Thyroid gland (tissue), 4 donors: Measurements from ENCODE around the gene NAALADL2. TPM values are rescaled to one million over a fixed set of nuclear protein-coding genes. Genes with fewer than 3 reads are reported as not detected.

Experiments used
- DNase-seq, 2 donors: peaks; one replicate each; pipeline ENCODE4 v3.0.0-alpha.2; 2019
- H3K27ac ChIP-seq, 3 donors: fragments of 200-600 bp; sonication (generic); 1 replicate in 2 of 3; 2 replicates in 1 of 3; pipeline ENCODE4 v1.5.1; 2016 to 2019; ENCODE audit warnings: mild to moderate bottlenecking in 1 of 3, moderate library complexity in 1 of 3
- H3K27me3 ChIP-seq: fragments of 200-600 bp; sonication (generic); one replicate; pipeline ENCODE4 v1.5.1; 2019
- H3K36me3 ChIP-seq, 2 donors: fragments of 200-600 bp; sonication (generic); one replicate each; pipeline ENCODE4 v1.5.1; 2016 to 2019
- H3K4me1 ChIP-seq, 2 donors: fragments of 200-600 bp; sonication (generic); one replicate each; pipeline ENCODE4 v1.5.1; 2017 to 2019
- H3K4me3 ChIP-seq, 3 donors: fragments of 200-600 bp; sonication (generic); replicated peaks in 1 of 3; 1 replicate in 2 of 3; 2 replicates in 1 of 3; pipeline ENCODE4 v1.5.1; 2016; ENCODE audit warnings: mild to moderate bottlenecking in 1 of 3
- H3K9me3 ChIP-seq: fragments of 200-600 bp; sonication (generic); one replicate; pipeline ENCODE4 v1.5.1; 2017
- POLR2A ChIP-seq, 2 donors: fragments of 450-650 bp; IDR thresholded peaks; one replicate each; pipeline ENCODE4 v1.6.1; 2017; ENCODE audit warnings: antibody characterized with exemption in 2 of 2, mild to moderate bottlenecking in 2 of 2, moderate library complexity in 1 of 2
- WGBS, 2 donors: methylation state at CpG; one replicate each; pipeline ENCODE4 v1.1.5; 2017; 5-methylcytosine and 5-hydroxymethylcytosine counted together
- intact Hi-C: fragments of 100-400 bp; cut with DNase I; formaldehyde crosslinking; loops from one replicate; pipeline ENCODE4 v1.15.1; 2023
- total RNA-seq, 4 donors: library from RNA; depleted of rRNA; stranded (reverse); fragments of >200 nt; gene quantifications; one replicate each; pipeline ENCODE4 v1.2.3, GENCODE V29; 2016
- TF ChIP-seq, protein P1 (sequence below), 6 experiments: fragments of 200-600 bp in 3 of 6; fragments of 450-650 bp in 3 of 6; sonication (generic) in 3 of 6; IDR thresholded peaks; one replicate each; pipeline ENCODE4 v1.5.1; 2016 to 2019; ENCODE audit warnings: antibody characterized with exemption in 6 of 6, mild to moderate bottlenecking in 2 of 6, inconsistent platforms in 1 of 6, moderate library complexity in 1 of 6

NAALADL2 gene
- total RNA-seq, 4 donors from 2014 or later, result 7.6 to 14.7 (median 9.0) TPM

DNA sequence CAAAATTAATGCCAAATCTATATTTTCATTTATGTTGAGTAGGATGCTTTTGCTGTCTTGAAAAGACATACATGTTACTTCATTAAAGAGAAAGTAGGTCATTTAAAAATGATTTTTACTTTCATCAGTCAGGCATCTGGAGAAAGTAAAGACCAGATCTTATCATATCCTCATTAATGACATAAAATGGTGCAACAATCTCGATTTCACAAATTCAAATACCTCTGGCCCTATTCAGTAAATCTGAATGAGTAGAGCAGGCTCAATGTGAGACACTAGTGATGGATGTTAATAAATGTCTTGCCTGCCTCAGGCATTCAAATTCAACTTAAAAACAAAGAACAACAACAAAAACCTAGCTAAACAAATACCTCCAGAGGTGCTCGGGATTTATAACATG lies 714.1 kb downstream of the NAALADL2 start:
- no peaks in the 10 kb centered on the region for H3K36me3 ChIP-seq
- no peaks in the 10 kb centered on the region for H3K27me3 ChIP-seq
- no peak overlapping the region for H3K4me3 ChIP-seq
- TF ChIP-seq POLR2A (IDR thresholded peaks at IDR 0.05), result no peak
- TF ChIP-seq, protein P1, sequence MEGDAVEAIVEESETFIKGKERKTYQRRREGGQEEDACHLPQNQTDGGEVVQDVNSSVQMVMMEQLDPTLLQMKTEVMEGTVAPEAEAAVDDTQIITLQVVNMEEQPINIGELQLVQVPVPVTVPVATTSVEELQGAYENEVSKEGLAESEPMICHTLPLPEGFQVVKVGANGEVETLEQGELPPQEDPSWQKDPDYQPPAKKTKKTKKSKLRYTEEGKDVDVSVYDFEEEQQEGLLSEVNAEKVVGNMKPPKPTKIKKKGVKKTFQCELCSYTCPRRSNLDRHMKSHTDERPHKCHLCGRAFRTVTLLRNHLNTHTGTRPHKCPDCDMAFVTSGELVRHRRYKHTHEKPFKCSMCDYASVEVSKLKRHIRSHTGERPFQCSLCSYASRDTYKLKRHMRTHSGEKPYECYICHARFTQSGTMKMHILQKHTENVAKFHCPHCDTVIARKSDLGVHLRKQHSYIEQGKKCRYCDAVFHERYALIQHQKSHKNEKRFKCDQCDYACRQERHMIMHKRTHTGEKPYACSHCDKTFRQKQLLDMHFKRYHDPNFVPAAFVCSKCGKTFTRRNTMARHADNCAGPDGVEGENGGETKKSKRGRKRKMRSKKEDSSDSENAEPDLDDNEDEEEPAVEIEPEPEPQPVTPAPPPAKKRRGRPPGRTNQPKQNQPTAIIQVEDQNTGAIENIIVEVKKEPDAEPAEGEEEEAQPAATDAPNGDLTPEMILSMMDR (IDR thresholded peaks at IDR 0.05), result no peak
- no peaks in the 10 kb centered on the region for H3K9me3 ChIP-seq
- DNase-seq, result no peak
- intact Hi-C loops, result no loop called here
- H3K4me1 ChIP-seq, result no peaks in the 10 kb centered on the region
- H3K27ac ChIP-seq, result no peak overlapping the region
- WGBS, 2 donors, result 74 to 79% methylated on average over 2 of the region's 2 CpGs

DNA sequence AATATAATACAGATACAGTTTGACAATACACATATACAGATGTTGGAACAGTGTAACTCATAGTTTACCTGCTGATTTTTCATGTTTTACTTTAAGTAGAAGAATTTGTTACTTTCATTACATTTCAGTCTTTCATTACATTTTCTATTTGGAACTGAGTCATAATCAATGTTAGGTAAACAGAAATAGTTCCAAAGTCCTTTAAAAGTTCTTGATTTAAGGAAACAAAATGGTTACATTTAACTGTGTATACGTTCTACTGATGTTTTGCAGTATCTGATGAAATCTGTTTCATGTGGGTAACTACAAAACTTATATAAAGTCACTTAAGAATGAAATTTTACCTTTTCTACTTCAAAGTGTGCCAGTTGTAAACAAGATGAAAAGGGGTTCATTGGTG lies 721.2 kb downstream of the NAALADL2 start:
- no peak for DNase-seq
- intact Hi-C loops, result no loop called here
- no peaks in the 10 kb centered on the region for H3K9me3 ChIP-seq
- H3K27me3 ChIP-seq, result no peaks in the 10 kb centered on the region
- TF ChIP-seq POLR2A (IDR thresholded peaks at IDR 0.05), result no peak
- TF ChIP-seq, protein P1 (IDR thresholded peaks at IDR 0.05), result no peak
- H3K27ac ChIP-seq, result no peak overlapping the region
- 39 to 74% methylated on average over 1 of the region's 1 CpG for WGBS, 2 donors
- no peaks in the 10 kb centered on the region for H3K4me1 ChIP-seq
- no peaks in the 10 kb centered on the region for H3K36me3 ChIP-seq
- H3K4me3 ChIP-seq, result no peak overlapping the region

DNA sequence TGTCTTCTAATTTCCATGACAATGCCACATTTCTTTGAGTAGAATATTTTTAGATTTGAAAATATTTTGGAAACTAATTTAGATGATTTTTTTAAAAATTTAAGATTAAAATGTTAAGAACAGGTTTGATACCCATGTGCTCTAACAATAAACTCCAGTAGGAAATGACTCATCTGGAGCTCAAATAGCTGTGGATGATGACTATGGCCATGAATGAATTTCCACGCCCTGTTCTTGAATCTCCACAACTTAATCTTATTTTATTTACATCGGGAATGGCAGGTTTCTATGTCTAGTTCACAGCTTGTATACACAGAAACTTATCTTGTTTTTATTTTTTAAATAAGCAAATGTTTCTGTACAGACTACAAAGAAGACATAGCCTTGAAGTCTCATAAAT lies 726.8 kb downstream of the NAALADL2 start:
- H3K27me3 ChIP-seq, result no peaks in the 10 kb centered on the region

DNA sequence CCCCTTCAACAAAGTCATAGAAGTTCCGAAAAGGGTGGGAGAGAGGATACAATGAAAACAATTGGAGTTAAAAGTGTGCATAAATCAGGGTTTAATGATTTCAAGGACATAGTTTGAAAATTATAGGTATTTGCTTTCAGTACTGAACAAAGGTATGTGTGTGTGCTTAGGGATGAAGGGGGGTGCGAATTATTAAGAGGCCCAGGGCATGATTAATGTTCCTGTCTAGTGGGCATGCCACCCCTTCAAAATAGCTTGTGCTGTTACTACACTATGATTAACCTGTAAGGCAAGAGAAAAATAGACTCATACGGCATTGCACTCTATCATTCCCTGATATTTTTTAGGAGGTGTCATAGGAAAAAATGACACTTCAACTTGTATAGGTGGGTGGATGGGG lies 731.6 kb downstream of the NAALADL2 start:
- TF ChIP-seq, protein P1 (IDR thresholded peaks at IDR 0.05), result no peak
- no peak for TF ChIP-seq POLR2A (IDR thresholded peaks at IDR 0.05)
- Histone ChIP-seq H3K4me3 (no peak overlapping the region), H3K36me3 (no peaks in the 10 kb centered on the region), H3K27ac (no peak overlapping the region), H3K9me3 (no peaks in the 10 kb centered on the region), H3K27me3 (no peaks in the 10 kb centered on the region), H3K4me1 (no peaks in the 10 kb centered on the region)
- no peak for DNase-seq
- WGBS, 2 donors, result 89 to 90% methylated on average over 3 of the region's 3 CpGs
- intact Hi-C loops, result no loop called here

More for the DNA sequence above, 726.8 kb downstream of the NAALADL2 start:
- H3K4me3 ChIP-seq, result no peak overlapping the region
- no peak for TF ChIP-seq POLR2A (IDR thresholded peaks at IDR 0.05)
- TF ChIP-seq, protein P1 (IDR thresholded peaks at IDR 0.05), result no peak
- no peak for DNase-seq
- intact Hi-C loops, result no loop called here
- no peaks in the 10 kb centered on the region for H3K36me3 ChIP-seq
- no peaks in the 10 kb centered on the region for H3K4me1 ChIP-seq
- H3K9me3 ChIP-seq, result no peaks in the 10 kb centered on the region
- 85 to 89% methylated on average over 2 of the region's 2 CpGs for WGBS, 2 donors
- H3K27ac ChIP-seq, result no peak overlapping the region

DNA sequence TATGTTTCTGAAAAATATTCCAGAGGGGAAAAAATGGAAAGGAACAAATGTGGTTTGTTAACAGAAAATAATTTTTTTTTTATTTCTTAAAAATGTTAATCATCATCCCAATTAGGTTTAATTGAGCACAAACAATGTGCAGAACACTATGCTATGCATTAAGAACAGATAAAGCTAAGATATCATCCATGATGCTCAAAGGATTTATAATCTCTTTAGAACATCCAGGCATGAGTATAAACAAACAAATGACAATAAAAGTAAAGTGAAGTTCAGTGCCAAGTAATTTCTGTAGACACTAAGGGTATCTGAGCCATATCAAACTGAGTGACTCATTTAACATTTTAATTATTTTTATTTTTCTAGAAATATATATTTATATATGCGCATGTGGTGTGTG lies 732.2 kb downstream of the NAALADL2 start:
- Histone ChIP-seq H3K9me3 (no peaks in the 10 kb centered on the region), H3K27me3 (no peaks in the 10 kb centered on the region), H3K27ac (no peak overlapping the region), H3K4me1 (no peaks in the 10 kb centered on the region), H3K36me3 (no peaks in the 10 kb centered on the region), H3K4me3 (no peak overlapping the region)
- WGBS, 2 donors, result 98 to 100% methylated on average over 1 of the region's 1 CpG
- intact Hi-C loops, result no loop called here
- TF ChIP-seq, protein P1 (IDR thresholded peaks at IDR 0.05), result no peak
- no peak for TF ChIP-seq POLR2A (IDR thresholded peaks at IDR 0.05)
- DNase-seq, result no peak
